GM19463 (cell line): Measurements from ENCODE around the gene NDUFB10.
A peak's percentile ranks its signal among the peaks of the same experiment; 100 is the strongest.
"Not testable (repeated sequence)": the region's sequence is repeated elsewhere in the genome, so short reads cannot be mapped to it uniquely, and the experiment has no call there.

Experiments
- ATAC-seq: cut with Tn5 transposase; IDR thresholded peaks from one replicate; pipeline ENCODE4 v1.9.1; 2021; ENCODE audit warnings: mild to moderate bottlenecking, moderate library complexity; ENCODE audit not compliant: unreplicated experiment

The NDUFB10 gene

GRCh38 chr16:1959269-1960039 lies at the start of gene NDUFB10:
Gene NDUFB10 (plus strand): TSS chr16:1959538. CDS start chr16:1959625, 87 bp downstream.
- ATAC-seq: peak; percentile 84

DNA sequence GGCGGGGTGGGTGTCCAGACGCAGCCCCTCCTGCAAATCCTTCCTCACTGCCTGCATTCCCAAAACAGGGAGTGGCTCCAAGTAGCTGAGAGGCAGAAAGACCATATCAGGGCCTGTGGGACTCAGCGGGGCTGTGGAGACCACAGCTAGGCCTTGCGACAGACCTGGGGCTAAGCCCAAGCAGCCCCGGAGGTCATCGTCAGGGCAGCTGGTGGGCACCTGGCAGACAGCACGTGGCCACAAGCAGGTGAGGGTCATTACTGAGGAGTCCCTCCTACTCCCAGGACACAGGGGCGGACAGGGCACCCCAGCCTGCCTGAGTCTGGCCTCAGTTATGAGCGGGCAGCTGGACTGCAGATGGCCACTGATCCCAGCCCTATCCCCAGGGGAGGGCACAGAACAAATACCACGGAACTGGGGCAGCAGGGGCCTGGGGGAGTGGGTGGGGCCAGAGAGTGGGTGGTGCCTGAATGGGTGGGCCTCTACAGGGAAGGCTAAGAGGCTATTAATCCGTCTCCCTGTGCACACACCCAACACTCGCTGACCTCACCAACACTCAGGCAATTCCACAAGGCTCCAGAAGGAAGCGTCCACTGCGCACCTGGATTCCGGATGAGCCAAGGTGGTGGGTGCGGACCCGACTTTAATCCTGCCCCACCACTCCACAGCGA lies 49.6 kb upstream of the NDUFB10 start:
- no peak for ATAC-seq

GRCh38 chr16:1911467-1912214 lies 47.7 kb upstream of the NDUFB10 start:
- ATAC-seq: no peak

GRCh38 chr16:1912215-1912543 lies 47.2 kb upstream of the NDUFB10 start:
- ATAC-seq: no peak

DNA sequence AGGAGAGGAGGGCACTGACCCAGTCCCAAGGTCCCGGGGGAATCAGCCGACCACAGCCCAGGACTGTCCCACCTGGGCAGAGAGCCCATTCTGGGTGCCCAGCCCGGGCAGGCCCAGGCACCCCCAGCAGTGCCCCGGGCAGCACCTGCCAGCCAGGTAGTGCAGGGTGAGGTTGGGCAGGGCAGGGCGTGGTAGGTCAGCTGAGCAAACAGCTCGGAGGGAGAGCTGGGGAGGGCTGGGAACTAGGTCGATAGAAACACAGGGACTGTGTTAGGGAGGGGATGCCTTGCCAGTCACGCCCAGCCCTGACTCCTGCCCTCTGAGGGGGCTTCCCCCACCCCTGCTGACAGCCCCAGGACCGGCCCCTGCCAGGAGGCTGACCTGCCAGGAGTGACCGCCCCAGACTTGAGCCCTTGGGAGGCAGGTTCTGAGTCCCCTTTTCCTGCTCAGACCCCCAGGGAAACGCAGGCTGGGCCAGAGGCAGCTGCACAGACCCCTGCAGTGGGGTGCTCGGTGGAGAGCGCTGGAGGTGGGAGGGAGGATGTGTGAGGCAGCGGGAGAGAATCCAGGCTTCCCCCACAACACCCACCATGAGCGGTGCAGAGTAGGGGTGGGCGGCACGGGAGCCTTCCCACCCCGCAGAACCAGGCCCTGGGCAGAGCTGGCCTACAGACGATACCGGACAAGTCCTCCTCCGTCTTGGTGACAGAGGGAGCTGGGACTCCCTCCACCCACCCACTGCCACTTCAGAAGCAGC lies 45.8 kb upstream of the NDUFB10 start:
- ATAC-seq: no peak

DNA sequence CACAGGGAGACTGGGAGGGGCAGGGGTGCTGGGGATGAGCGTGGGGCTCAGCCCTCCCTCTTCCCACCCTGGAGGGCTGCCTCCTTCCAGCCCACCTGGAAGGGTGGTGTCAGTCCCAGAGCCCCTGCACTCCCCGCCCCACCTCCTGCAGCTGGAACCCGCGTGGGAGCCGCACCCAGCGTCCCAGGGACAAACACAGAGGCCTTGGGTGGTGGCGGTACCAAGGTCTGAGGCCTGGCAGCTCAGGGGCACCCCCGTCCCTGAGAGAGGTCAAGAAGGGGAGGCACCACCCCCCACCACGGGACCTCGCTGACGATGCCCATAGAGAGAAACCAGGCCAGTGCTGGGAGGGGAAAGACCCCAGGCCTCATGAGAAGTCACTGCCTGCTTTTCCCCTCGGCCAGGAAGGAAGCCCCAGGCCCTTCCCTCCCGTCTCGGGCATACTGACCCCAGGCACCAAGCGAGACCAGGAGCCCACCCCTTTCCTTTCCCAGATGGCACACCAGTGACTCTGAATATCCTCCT lies 45.2 kb upstream of the NDUFB10 start:
- ATAC-seq: no peak

DNA sequence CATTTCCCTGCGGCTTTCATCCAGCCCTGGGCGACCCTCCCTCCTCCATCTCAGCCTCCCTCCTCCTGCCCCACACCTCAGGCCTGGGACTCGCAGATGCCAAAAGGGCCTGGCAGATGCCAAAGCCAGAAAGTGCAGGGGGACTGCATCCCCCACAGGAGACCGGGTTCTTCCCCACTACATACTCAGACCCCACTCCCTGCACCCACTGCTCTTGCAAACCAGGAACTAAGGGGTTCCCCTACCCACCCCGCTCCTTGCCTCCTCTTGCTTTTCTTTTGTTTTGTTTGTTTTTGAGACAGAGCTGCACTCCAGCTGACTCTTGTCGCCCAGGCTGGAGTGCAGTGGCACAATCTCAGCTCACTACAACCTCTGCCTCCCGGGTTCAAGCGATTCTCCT lies 44.4 kb upstream of the NDUFB10 start:
- no peak for ATAC-seq

- no peak for ATAC-seq
These were observed 43.4 kb upstream of the NDUFB10 start for GRCh38 chr16:1915732-1916639.

DNA sequence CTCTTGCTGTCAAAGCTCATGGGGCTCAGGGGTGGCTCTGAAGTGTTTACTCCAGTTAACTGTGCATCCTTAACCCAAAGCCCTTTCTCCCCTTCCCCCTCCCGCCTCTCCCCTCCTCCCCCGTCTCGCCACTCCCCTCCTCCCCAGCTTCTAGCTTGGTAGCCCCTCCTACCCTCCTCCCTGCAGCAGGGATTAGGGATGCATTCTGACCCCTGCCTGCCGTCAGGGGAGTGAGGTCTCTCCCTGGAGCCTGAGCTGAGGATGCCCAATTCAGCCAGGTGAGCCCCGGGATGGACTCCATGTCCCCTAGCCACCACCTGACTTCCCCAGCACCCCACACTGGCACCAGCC lies 42.7 kb upstream of the NDUFB10 start:
- ATAC-seq: no peak

GRCh38 chr16:1917056-1917664 lies 42.2 kb upstream of the NDUFB10 start:
- no peak for ATAC-seq

DNA sequence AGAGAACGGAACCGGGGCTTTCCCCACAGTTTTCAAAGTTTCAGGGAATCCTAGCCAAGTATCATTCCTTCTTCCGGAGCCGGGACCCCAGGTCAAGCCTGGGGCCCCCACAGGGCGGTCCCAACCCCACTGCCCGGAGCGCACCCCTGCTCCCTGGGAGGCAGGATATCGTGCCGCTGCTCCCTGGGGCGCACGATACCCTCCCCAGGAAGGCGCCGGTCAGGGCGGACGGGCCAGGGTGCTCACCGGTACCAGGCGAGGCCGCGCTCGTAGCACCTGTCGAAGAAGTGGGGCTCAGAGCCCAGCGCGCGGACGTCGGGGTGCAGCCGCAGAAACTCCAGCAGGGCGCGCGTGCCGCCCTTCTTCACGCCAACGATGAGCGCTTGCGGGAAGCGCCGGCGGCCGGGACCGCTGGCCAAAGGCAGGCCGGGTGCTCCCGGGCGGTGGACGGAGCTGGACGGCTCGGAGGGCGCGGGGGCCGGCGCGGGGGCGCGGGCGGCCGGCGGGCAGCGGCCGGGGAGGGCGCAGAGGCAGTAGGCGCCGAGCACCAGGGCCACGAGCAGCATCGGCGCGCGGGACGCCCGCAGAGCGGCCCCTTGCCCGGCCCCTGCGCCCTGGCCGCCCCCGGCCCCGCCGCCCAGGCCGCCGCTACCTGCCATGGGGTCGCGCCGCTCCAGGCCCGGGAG lies 41.5 kb upstream of the NDUFB10 start:
- ATAC-seq: no peak

DNA sequence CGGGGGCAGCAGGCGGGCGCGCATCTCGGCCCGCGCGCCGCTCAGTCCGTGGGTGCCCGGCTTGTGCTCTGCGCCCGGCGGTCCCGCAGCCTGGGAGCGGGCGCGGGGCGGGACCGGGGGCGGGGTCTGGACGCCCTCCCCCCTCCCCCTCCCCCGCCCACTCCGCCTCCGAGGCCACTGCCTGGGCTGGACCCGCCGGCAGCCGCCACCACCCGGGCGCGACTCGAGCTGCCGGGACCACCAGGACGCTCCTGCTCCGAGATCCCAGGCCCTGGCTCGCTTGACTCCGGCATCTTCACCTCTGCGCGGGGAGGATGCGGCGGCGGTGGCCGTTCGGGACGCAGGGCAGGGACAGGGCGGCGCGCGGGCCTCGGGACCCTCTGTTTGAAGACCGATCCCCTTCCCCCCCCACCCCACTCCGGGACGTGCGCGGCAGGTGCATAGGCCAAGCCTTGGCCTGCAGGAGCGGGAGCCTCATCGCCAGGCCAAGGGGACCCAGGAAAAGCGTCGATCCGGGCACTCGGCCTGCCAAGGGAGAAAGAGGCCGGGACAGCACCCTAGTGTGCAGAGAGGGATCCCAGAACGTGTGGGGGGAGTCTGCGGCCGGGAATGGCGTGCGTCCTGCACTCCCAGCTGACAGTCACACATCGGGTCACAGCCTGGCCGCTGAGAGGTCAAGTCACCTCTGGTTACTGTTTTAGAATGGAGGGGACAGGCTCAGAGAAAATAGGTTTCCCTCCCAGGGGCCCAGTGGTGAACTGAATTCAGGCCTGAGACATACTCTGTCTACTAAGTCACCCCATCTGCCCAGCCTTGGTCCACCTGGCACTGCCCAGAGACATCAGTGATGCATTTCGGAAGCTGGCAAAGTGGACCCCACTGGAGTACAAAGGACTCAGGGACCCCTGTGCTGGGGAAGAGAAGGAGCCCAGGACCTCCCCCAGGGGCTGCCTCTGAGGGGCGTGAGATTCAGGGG lies 40.7 kb upstream of the NDUFB10 start, which contains the start of gene HS3ST6:
Gene HS3ST6 (minus strand): TSS at position 65 of the 976 bp plus-strand sequence. CDS start 92 bp downstream, outside the sequence.
- no peak for ATAC-seq

GRCh38 chr16:1919327-1919998 lies 39.9 kb upstream of the NDUFB10 start:
- no peak for ATAC-seq

DNA sequence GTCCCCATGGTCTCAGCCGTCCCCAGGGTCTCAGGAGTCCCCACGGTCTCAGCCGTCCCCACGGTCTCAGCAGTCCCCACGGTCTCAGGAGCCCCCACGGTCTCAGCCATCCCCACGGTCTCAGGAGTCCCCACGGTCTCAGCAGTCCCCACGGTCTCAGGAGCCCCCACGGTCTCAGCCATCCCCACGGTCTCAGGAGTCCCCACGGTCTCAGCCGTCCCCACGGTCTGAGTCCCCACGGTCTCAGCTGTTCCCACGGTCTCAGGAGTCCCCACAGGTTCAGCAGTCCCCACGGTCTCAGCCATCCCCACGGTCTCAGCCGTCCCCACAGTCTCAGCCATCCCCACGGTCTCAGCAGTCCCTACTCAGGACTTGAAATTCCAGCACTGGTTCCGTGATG lies 39.2 kb upstream of the NDUFB10 start:
- not testable (repeated sequence) for ATAC-seq

DNA sequence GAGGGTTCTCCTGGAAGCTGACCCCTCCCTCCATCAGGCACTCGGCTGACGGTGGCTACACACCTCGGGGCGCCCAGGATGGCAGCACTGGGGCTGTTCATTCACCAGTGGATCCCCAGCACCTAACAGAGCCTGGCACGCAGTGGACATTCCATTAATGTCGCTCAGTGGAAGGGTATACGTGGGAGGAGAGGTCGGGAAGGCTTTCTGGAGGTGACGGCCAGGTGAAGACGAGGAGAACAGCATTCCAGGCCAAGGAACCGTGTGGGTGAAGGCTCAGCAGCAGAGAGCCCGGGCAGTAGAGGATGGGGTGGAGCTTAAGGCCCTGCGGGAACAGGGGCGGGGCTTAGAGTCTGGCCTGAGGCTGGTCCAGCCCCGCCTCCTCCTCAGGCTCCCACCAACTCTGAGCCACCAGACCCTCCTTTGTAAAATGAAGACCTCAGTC lies 38.6 kb upstream of the NDUFB10 start:
- no peak for ATAC-seq

DNA sequence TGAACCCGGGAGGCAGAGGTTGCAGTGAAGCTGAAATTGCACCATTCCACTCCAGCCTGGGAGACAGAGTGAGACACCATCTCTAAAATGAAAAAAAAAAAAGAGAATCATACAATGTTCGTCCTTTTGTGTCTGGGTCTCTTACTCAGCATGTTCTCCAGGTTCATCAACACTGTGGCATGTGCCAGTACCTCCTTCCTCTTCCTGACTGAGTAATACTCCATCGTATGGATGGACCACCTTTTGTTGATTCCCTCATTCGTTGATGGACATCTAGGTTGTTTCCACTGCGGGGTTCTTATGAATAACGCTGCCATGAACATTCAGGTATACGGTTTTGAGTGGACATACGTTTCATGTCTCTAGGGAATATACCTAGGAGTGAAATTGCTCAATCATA lies 37.0 kb upstream of the NDUFB10 start:
- no peak for ATAC-seq
